Myocyte (in vitro differentiated cells): ENCODE measurements around the gene DCAF5. TPM values are rescaled to one million over a fixed set of nuclear protein-coding genes. Genes with fewer than 3 reads are reported as not detected.
A peak's percentile ranks its signal among the peaks of the same experiment; 100 is the strongest.
"Not testable (repeated sequence)": the region's sequence is repeated elsewhere in the genome, so short reads cannot be mapped to it uniquely, and the experiment has no call there.

Experiments
- DNase-seq: peaks from one replicate; pipeline ENCODE4 v3.0.0-alpha.2; 2012; ENCODE audit warnings: low read depth
- total RNA-seq: library from RNA; depleted of rRNA; stranded (reverse); fragments of >200 nt; gene quantifications from 2 replicates; pipeline ENCODE4 v1.2.3, GENCODE V29; 2014

Gene DCAF5
- total RNA-seq, 1 donor from 2014 or later = 41.8 TPM

- no peak for DNase-seq
Measured at GRCh38 chr14:69072584-69072983, 80.3 kb downstream of the DCAF5 start.

- peak; percentile 51 for DNase-seq
Measured at GRCh38 chr14:69068744-69069421, 84.0 kb downstream of the DCAF5 start.

DNA sequence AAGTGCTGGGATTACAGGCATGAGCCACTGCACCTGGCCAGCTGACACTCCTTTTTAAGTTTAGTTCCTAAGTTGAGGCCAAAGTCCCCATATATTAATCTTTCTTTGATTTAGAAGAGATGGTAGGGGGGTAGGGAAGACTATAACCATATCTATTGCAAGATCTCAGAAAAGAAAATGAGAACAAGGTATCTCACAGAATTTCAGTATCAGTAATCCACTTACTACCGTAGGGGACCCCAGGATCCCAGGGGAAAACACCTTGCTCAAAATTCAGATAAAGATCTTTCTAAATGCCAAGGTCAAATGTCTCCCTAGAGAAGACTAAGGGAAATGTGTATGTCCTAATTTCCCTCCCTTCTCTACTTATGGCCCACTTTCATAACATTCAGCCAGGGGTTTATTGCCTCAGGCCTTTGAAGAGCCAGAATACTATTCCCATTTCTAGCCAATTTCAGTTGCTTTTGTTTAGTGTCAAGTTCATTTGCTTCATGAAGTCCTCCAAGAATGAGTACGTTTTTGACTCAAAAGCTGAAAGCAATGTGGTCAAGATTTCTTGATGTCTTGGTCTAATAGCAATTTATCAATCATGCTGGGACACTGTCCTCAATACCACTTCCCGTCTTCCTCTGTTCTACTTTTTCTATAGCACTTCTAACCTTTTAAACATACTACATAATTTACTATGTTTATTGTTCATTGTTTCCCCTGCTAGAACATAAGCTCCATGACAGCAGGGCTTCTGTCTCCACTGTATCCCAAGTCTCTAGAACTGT, 86.3 kb downstream of the DCAF5 start:
- DNase-seq = no peak

DNA sequence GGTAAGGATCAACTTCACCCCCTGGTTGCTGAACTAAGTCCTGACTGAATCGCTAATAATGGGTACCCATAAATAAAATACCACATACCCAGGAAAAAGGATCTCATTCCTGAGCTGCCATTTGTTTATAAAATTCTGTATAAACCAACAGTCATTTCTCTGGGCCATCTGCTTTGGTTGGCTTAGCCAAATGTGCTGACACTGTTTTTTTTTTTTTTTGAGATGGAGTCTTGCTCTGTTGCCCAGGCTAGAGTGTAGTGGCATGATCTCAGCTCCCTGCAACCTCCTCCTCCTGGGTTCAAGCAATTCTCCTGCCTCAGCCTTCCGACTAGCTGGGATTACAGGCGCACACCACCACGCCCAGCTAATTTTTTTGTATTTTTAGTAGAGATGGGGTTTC, 87.0 kb downstream of the DCAF5 start:
- DNase-seq = not testable (repeated sequence)

DNA sequence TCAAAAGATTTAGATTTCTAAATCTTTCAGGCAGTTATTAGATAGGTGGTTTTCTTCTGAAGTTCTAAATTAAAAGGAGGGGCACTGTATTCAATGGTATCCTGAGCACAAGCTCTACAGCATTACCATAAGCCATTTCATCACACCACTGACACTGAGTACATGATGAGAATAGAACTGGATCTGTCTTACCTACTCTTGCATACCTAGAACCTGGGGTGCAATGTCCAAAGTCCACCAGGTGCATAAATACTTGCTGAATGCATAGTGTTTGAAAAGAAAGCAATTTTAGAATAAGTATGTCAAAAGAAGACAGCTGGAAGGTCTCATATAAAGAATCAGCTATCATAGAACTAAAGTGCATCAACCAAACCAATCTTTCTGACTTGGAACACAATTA, 88.3 kb downstream of the DCAF5 start:
- no peak for DNase-seq

- DNase-seq = peak; percentile 82
Measured at GRCh38 chr14:69059658-69060623, 93.0 kb downstream of the DCAF5 start.

DNA sequence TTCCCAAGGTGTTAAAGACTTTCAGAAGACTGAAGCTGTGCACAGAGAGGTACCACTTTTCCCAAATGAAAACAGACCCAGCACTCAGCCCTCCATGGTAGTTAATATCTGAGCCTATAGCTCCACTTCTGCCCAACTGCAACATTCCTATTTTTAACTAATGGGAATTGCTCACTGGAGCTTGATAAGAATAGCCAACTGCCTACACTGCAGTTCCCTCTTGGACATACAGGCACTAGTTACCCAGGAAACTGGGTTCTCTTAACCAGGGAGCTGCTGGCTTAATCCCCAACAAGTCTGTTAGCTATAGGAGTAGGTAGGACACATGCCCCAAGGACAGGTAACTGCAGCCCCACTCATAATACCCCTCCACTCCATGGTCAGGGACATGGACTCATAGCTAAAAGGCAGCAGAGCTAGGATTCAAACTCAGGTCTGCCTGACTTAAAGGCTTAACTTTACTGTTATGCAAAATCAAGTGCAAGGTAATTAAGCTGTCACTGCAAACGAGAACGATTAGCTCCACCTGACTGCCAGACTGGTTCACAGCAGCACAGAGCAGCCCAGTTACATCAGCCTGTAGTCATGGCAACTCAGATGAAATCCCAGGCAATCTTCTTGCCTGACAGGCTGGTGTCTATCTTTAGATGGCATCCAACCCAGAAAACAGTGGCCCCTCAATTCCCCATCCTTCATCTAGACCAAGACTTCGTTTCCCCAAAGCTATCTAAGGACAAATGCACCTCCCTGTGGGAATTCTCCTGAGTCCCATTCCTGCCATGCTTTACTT, 96.7 kb downstream of the DCAF5 start:
- DNase-seq = peak; percentile 42

GRCh38 chr14:69055125-69055524, 97.8 kb downstream of the DCAF5 start:
- no peak for DNase-seq

- no peak for DNase-seq
Measured at GRCh38 chr14:69054030-69054429, 98.9 kb downstream of the DCAF5 start.

- no peak for DNase-seq
Measured at GRCh38 chr14:69052181-69052601, 100.7 kb downstream of the DCAF5 start.

DNA sequence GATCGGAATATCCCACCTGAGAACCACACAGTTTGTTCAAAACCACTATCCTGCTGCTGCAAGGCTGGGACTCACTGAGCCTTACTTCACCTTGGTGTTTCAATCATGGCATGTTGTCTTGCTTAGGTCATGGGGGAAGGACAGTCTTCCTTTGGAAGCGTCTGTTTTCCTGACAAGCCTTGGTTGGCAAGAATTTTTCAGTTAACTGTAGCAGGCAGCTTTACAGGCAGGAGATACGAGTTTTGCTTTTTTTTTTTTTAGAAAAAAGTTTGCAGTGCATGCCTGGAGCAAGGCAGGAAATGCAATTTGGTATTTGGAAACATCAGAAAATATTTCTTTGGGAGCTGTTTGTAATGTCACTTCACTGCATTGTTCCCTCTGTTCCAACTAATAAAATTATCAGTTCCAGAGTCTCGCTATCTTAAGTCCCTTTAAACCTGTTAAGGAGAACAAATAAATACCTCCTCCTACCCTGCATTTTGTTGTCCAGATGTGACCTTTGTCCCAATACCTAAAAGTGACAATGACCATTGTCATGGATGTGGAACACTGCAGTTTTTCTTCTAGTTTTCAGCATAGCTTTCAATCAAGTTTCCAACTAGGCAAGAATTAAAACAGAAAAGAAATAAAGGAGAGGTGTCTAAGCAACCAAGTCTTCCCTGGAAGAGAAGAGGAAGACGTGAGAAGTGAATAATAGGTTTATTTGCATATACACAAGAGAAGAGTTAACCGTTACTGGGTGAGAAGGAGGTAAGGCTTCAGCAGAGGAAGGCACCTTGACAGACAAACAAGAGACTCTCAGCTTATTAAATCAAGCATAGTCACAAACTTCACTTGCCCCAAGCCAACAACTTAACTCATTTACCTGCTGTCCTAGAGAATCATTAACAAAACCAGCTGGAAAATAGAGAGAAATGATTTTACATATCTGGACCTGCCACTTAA, 102.4 kb downstream of the DCAF5 start:
- no peak for DNase-seq

DNA sequence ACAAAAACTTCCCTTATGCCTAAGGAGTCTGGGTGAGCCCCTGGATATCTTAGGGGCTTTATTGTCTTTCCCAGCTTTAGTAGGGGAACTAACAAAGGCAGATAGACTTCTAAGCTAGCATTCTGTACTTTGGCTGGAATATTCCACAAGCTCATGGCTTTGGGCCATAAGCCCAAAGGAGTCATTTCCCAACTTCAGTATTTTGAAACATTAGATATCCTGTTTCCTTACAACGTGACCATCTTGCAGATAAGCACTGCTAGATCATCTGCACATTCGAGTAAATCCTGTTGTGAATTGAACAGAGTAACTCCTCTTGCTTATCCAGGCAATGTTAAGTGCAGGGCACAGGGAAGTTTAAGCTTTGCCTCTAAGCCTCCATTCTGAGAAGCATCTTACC, 103.2 kb downstream of the DCAF5 start:
- DNase-seq = peak; percentile 70

GRCh38 chr14:69048456-69048855, 104.5 kb downstream of the DCAF5 start:
- DNase-seq = no peak

GRCh38 chr14:69047255-69047654, 105.7 kb downstream of the DCAF5 start:
- DNase-seq = no peak

GRCh38 chr14:69046476-69046860, 106.5 kb downstream of the DCAF5 start:
- no peak for DNase-seq

GRCh38 chr14:69045857-69046475, 107.0 kb downstream of the DCAF5 start:
- peak; percentile 57 for DNase-seq

DNA sequence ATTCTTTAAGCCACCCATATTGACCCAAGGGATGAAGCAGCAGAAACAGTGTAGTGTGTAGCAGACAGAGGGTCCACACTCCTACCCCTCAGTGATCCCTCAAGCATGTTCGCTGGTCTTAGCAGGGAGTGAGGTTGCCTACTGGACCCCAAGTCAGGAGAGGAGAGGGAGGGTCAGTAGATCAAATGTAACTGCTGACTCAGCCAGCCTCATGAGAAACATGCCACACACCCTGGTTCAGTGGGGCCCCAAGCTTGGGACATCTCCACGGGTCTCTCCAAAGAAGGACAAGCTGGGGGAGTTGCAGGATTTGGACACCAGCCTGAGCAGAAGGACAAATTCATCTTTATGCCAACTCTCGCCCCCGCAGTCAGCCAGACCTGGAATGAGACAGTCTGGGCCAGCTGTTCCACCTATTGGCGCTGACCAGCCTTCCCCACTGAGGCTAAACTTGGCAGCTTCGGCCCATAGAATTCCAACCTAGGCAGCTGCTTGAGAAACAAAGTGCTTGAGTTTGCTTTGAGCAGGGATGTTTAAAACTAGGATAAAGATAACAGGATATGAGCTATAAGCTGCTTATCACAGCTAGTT, 107.9 kb downstream of the DCAF5 start:
- peak; percentile 92 for DNase-seq

DNA sequence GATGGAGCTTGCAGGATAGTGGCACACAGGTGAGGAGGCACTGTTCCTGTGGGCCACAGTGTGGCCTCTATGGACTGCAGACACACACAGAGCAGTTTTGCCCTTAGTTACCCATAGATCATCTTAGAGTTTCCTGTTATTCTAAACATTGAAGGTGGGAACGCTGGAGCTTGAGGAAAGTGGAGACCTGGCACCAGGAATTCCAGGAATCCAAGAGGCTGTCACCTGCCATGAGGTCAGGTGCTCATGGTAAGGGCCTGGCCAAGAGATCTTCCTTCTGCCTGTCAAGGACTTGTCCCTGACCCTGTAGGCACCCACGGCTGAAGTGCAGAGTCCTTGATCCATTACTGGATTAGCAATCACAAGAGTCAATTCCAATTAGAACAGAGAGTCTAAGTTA, 108.6 kb downstream of the DCAF5 start:
- no peak for DNase-seq
